GM21576 (cell line): ENCODE results near the gene PRKD1.
"Not testable (repeated sequence)": the region's sequence is repeated elsewhere in the genome, so short reads cannot be mapped to it uniquely, and the experiment has no call there.

Experiments used
- ATAC-seq: cut with Tn5 transposase; IDR thresholded peaks from one replicate; pipeline ENCODE4 v1.9.1; 2021; ENCODE audit warnings: mild to moderate bottlenecking, moderate library complexity; ENCODE audit not compliant: unreplicated experiment

PRKD1 gene

DNA sequence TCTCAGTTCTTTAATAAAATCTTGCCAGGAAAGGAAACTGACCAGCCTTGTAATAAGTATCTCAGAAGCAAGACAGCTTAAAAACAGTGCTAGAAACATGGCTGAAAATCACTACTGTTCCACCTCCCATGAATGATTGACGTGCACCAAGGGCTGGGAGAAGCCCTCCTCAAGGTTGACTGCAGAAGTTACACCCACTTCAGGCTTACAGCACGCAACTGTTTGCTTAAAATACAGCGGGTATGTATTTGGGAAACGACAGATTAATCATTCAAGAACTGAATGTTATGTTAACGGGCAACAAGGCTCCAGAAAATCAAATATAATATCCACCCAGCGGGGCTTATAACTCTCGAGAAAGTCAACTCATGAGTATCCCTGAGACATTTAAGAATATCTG lies 22.1 kb downstream of the PRKD1 start:
- no peak for ATAC-seq

DNA sequence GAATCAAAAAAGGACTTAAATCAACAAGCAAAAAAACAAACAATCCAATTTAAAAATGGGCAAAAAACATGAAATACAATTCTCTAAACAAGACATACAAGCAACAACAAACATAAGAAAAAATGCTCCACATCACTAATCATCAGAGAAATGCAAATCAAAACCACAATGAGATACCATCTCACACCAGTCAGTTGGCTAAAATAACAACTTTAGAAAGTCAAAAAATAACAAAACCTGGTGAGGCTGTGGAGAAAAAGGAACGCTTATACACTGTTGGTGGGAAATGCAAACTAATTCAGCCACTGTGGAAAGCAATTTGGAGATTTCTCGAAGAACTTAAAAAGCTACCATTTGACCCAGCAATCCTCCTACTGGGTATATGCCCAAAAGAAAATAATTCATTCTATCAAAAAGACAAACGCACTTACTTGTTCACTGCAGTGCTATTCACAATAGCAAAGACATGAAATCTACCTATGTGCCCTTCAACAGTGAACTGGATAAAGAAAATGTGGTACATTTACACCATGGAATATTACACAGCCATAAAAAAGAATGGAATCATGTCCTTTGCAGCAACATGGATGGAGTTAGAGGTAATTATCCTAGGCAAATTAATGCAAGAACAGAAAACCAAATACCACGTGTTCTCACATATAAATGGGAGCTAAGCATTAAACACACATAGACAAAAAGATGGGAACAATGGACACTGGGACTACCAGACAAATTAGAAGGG lies 26.9 kb downstream of the PRKD1 start:
- no peak for ATAC-seq

DNA sequence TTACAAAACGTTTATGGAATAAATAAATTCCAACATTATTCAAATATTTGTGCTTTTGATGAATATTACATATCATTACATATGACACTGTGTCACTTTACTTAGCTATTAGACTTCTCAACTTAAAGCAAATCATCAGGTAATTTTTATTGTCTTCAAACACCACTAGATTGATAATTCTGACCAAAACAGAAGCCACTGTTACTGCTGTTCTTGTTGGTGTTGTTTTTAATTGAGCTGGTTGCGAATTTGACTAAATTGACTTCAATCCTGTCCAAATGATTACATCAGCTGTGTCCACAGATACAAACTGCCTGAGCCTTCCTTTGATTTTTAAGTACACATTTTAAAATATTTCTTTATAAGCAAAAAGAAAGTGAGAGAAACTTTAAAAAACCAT lies 29.2 kb downstream of the PRKD1 start:
- ATAC-seq = no peak

DNA sequence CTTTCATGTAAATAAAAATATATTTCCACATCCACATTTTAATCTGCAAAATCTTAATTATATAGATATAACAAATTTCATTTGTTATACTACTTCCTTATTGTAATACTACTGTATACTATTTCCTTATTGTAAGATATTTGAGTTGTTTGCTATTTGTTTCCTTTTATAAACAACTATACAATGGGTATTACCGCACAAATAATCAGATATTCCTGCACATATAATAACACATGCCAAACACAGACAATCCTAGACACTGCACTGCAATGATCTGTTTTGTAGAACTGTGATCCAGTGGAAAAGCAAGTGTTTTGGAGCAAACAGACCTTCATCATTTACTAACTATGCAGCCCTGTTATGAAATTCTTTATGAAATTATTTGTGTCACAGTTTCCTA lies 30.5 kb downstream of the PRKD1 start:
- ATAC-seq = no peak

DNA sequence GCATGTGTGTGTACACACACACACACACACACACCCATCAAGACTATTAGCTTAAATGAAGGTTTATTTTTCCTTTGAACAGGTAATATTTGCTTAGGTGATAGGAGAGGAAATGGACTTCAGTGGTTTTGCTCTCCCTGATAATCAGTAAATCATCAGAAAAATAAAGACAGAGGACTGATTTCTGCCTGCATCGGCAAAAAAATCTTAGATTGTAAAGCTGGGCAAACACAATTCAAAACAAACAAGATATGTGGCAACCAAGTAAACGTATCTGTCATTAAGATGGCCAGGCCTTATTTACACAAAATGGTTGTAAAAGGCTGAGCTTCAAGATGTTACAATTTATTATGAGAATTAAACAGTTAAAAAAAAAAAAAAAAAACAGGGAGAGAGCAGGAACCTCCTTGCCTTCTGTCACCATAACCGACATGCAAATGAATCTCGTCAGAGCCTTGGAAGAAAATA lies 31.3 kb downstream of the PRKD1 start:
- no peak for ATAC-seq

DNA sequence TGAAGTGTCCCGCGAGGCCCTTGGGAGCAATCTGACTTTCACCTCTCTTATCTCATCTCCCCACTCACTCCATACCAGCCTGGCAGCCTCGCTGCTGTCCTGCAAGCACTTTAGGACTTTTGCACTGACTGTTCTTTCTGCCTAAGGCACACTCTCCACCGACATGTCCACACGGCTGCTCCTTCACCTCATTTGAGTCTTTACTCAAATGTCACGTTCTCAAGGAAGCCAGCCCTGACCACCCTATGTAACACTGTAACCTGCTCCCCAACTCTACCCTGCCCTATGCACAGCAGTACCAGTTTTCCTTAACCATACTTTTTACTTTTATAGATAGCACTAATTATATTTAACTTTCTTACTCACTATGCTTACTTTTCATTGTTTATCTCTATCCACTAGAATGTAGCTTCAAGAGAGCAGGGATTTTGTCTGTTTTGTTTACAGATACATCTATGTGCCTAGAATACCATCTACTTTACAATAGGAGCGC lies 32.0 kb downstream of the PRKD1 start:
- no peak for ATAC-seq

DNA sequence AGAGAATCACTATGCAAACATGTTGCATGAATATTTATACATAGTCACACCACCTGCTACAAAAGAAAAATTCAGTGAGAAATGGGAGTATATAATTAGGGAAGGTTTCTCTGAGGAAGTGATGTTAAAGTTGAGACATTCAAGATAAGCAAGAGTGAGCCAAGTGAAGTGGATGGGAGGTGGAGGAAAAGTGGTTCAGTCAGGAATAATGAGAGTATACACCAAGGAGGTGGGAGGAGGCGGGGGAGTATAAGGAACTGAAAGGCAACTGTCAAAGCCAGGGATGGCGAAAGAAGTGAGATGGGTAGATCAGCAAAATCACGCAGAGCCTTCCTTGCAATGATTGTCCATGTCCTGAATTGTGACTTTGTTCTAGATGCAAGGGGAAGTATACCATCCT lies 33.7 kb downstream of the PRKD1 start:
- ATAC-seq = no peak

DNA sequence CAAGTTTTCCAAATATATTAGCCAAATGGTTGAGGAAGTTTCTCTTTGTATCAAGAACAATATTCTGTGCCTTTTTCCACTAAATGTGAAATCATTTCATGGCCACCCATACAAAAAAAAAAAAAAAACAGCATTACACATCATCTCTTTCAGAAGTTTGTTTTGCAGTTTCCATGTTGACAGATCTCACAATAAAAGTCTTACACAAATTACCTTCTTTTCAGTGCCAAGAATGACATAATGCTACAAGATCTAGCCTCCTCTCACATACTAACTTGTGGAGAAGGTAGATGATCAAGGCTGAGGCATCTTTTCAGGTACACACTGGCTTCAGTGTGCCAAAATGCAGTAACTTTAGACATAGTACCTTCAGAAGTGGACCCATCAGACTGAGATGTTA lies 35.3 kb downstream of the PRKD1 start:
- no peak for ATAC-seq

DNA sequence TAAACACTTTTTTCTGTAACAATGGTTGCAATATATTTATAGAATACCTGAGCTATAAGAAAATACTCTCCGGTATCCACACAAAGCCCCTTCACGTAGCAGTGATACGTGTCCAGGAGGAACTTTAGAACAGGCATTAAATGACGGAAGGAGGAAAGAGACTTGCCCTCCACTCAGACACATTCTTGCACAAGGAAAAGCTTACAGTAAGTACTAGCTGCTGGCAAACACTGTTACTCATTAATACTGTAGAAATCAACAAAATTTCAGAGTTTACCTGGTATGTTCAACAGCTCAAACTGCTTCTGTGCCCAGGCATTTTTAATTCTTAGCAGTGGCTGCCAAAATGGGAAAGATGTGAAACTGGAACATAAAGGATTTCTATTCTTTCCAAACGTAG lies 41.7 kb downstream of the PRKD1 start:
- ATAC-seq = no peak

DNA sequence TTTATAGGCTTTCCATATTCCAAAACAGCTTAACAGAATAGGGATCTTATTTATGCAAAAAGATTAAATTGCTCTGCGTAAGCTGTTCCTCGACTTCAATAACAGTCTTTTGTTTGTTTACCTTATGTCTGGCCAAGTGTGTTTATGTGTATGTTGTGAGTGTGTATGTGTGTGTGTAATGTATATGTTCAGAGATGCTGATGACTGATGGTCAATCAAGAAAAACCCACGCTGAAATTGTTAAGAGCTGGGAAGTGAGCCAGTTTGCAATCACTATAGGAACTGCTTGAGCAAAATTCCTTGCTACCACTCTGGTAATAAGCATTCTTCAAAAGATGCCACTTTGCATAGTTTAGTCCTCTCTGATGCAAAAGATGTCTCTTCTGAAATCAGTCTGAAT lies 59.6 kb downstream of the PRKD1 start:
- no peak for ATAC-seq

DNA sequence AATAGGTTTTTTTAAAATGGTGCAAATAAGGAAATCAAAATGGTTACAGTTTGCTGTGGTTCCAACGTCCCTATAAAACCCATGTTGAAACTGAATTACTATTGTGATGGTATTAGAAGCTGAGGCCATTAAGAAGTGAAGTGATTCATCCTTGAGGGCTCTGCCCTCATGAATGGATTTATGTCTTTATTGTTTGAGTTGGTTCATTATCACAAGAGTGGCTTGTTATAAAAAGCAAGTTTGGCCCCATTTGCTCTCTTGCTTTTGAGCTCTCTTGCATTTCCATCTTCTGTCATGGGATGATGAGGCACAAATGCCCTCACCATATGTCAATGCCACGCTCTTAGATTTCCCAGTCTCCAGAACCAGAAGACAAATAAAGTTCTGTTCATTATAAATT lies 62.3 kb downstream of the PRKD1 start:
- no peak for ATAC-seq

DNA sequence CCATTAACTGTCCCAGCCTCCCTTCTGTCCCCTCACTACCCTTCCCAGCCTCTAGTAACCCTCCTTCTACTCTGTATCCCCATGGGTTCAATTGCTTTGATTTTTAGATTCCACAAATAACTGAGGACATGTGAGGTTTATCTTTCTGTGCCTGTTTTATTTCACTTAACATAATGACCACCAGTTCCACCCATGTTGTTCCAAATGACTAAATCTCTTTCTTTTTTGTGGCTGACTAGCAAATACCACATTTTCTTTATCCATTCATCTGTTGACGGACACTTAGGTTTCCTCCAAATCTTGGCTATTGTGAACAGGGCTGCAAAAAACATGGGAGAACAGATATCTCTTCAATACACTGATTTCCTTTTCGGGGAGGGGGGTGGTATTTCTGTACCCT lies 65.7 kb downstream of the PRKD1 start:
- ATAC-seq = no peak

DNA sequence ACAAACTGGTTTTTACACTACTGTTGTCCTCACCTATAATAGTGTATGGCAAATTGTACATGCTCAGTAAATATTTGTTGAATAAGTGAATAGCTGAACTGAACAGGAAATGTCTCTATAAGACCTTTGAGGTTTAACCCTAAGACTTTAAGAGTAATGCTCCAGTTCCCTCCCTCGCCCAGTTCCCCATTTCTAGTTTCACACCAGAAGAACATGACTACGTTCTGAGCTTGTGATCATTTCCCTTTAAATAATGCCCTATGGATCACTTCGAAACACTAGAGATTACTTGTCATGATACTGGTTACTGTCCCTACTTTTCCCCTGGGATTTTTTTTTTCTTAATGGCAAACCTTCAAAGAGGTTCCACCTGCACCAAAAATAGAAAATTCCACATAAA lies 69.3 kb downstream of the PRKD1 start:
- peak; percentile 92 for ATAC-seq

DNA sequence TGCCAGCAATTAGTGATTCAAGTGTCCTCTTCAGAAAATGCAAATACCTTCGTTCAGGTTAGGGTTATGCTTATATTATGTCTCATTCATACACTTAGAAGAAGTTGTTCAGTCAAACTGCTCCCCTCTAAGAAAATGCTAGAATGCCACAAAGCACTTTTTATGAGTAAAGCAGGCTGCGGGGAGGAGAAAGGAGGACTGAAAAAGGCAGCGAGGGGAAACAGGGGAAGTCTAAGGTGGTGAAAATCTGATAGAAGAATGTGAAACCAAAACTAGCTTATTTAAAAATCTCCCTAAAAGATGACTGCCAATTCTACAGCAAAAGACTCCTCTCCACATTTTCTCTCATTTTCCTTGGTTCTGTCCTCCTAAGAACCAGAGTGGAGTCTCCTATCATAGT lies 70.1 kb downstream of the PRKD1 start:
- ATAC-seq = peak; percentile 78

DNA sequence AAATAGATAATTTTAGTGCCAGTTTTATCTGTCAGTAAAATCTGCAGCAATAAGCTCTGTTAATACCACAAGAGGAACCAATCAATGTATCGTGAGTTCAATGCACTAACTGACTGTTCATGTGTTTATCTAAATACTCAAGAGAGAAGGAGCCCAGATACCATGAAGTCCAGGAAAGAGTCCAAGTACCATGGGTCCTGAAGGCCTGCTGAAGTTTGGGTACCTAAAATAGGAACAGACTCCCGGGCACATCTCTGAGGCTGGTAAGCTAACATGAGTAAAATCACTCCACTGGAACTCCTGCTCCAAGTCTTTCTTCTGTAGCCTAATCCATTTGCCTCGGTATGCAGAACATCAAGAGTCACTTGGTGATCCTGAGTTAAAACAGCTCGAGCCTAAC lies 71.1 kb downstream of the PRKD1 start:
- ATAC-seq = no peak

DNA sequence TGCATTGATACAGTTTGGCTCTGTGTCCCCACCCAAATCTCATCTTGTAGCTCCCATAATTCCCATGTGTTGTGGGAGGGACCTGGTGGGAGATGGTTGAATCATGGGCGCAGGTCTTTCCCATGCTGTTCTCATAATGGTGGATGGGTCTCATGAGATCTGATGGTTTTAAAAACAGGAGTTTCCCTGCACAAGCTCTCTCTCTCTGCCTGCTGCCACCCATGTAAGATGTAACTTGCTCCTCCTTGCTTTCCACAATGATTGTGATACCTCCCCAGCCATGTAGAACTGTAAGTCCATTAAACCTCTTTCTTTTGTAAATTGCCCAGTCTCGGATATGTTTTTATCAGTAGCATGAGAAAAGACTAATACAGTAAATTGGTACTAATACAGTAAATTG lies 74.0 kb downstream of the PRKD1 start:
- not testable (repeated sequence) for ATAC-seq

DNA sequence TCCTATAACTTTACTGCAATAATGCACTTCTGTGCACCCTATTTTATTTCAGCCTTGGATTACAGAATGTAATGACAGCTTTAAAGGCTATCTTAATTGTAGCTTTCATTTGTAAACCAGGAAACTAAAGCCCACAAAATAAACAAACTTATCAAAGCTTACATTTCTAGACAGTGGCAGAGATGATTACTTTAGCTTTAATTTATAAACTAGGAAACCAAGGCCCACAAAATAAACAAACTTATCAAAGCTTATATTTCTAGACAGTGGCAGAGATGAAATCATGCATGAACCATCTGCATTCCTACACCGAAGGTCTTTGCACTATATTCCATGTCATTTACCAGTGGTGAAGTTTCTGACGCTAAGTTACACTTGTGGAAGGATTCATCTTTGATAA lies 74.4 kb downstream of the PRKD1 start:
- no peak for ATAC-seq

DNA sequence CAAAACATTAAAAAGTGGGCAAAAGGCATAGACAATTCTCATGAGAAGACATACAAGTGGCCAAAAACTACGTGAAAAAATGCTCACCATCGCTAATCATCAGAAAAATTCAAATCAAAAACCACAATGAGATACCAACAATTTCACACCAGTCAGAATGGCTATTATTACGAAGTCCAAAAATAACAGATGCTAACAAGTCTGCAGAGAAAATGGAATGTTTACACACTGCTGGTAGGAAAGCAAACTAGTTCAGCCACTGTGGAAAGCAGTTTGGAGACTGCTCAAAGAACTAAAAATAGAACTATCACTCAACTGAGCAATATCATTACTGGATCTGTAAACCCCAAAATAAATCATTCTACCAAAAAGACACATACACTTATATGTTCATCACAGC lies 76.2 kb downstream of the PRKD1 start:
- ATAC-seq = no peak

DNA sequence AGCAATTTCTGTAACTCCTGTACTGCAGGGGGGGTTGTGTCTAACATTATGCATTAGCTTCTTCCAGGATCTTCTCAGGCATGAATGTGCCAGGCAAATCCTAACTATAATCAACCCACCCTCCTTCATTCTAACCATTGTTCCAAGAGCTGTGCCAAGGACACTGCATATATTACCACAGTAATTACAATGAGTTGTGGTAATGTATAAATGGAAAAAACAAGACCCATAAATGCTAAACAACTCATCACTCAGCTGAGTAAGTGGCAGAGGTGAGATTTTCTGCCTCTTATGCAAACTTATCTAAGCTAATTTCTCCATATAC lies 80.6 kb downstream of the PRKD1 start:
- no peak for ATAC-seq

DNA sequence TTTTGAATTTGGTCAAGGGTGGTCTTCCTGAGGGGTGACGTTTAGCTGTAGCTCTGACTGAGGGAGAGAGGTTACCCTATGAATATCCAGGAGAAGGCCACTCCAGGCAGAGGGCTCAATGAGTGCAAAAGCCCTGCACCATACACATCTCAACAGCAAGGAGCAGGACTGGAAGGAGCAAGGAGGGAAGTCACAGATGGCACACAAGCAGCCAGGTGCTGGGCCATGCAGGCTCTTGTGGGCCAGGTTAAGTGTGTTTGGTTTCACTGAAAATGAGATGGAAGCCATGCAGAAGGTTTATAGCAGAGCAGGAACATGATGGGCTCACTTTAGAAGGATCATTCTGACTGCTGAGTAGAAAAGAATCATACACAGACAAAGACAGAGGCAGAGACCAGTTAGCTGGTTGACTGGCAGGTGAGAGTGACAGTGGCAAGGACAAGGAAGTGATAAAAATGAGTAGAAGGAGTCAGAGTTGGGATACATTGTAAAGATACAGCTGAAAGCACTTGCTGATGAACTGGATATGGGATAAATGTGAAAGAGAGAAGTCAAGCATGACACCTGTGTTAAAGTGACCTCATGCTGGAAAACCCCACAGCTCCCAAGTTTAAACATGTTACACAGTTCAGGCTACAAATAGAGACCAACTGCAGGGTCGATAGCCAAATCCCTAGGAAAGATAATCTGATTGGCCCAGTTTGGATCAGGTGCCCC lies 81.2 kb downstream of the PRKD1 start:
- ATAC-seq = peak; percentile 72

DNA sequence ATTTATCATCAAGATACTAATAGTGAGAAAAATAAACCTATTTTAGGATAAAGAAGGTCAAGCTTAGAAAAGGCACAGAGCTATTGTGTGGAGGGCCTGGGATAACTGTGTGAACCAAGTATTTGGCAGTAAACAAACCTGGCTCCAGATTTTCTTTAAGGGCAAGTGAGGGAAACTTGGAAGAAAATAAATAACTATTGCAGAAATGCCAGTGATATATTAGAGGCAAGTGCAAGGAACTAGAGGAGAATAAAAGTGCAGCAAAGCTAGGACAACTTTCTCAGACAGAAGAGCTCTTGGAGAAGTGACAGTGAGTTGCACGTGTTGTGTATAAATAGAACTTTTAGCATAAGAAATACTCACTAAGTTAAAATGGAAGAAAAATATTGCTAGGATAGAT lies 83.7 kb downstream of the PRKD1 start:
- no peak for ATAC-seq

DNA sequence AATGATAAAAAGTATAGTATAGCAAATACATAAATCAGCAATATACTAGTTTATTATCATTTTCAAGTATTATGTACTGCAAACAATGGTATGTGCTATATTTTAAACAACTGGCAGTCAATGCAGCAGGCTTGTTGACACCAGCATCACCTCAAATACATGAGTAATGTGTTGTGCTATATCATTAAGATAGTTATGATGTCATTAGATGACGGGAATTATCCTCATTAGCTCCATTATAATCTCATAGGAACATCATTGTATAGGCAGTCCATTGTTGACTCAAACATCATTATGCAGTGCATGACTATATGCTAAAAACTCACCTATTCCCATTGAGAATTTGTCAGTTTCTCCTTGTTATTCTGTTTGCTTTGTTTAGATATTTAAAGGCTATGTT lies 85.4 kb downstream of the PRKD1 start:
- no peak for ATAC-seq
